ENCODE data around the gene QKI.
A peak's percentile ranks its signal among the peaks of the same experiment; 100 is the strongest.
"Not testable (repeated sequence)": the region's sequence is repeated elsewhere in the genome, so short reads cannot be mapped to it uniquely, and the experiment has no call there.

QKI gene

GRCh38 chr6:163415620-163416556 is 1.4 kb downstream of the QKI start:
- DNase-seq, result no peak

DNA sequence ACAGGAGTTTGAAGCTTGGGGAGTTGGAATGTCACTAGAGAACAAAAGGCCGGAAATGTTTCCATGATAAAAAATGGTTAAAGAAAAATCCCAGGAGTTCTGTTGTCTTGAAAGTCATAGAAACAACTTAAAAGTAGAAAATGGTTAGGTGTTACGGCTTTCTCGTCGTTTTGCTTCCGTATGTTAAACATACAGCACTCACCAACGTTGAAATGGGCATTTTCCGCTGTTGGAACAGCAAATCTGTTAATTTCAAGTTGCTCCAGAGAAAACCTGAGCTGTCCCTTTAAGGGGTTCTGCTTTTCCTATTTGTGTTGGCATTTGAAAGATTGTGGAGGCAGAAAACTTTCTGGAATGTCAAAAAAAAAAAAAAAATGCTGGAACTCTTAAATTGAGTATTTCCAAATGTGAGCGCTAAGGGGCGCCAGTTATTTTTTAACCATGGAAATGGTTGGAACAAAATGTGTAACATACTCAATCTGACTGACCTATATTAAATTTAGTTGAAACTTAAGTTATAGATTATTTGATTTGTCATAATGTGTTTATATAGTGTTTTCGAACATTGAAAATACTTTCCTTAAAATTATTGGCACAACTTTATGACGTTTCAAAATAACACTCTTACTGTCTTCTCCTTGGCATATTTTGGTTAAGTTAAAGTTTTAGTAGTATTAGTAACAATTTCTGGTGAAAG is 2.2 kb downstream of the QKI start:
- peak; percentile 75 for DNase-seq

DNA sequence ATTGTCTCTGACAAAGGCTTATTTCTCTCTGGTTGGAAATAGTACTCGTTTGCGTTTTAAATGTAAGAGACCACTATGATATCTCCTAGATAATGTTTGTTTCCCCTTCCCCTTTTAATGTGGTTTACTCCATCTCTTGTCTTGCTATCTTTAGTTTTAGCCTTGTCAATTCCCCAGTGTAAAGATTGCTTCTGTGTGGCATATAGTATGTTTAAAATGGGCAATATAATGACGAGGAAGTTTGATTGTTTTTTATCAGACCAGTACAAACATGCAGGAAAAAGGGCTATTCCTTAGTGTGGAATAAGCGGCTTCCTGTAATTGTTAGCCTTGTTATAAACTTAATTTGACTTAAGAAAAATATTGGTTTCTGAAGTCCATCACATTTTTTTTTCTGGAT is 3.1 kb downstream of the QKI start:
- no peak for DNase-seq

DNA sequence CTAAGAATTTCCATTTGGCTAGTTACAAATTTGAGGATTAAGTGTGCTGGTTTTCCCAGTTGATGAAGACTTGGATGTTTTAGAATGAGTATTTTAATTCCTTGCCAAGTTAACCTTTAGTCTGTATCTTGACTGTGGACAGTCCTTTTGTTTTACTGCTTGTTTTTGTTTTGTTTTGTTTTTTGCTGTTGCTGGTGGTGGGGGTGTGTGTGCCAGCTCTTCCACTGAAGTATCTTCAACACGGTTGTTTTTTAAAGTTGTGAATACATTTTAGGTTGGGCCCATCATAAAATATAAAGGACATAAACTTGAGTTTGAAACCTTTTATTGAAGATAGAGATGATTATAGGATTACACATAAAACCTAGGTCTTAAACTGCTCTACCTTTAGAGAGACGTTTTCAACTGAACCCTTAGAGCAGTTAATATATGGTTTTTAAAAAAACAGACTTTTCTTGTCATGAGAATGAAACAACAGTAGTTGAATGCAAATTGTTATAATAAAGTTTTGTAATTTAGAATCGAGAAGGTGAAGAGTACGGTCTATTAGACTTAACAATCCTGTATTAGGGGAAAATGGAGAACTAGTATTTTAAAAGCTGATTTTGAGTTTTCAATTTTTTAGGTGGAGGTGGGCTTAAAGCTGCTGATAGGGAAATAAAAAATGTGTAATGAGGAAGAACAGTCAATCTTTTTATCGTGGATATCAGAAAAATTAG is 4.0 kb downstream of the QKI start:
- DNase-seq, result no peak

DNA sequence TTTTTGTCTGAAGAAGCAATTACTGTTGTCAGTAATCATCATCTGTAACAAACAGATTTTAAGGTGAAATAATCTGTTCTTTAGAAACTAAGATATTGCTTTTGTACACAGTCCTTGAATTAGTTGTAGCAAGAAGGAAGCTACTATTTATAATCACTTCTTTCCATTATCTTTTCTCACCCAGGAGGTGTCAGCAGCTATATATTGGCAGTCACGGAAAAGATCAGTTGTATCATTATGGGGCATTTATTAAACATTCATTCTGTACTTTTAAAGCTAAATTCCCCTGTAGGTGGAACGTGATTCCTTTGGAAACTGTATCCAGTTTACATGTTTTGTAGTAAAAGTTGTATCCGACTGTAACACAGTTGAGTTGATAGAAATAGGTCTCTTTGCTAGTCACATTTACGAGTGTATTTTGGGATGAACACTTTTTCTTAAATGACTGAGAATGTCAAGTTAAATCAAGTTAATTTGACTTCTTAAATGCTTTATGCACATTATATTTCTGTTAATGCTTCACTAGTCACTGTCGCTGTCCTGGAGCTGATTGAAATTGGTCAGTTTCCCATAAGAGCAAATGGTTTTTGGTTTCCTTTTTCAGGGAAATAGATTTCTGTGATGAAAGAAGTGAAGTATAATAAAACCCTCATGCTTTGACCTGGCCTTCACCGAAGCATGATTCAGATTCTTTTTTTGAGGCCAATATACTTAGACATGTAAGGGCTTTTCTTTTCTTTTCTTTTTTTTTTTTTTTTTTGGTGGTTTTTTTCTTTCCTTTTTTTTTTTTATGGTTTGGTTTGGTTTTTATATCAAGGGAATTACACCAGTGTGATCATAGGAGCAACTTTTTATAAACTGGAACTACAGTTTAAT is 5.1 kb downstream of the QKI start:
- DNase-seq, result no peak

GRCh38 chr6:163420289-163420614 is 5.7 kb downstream of the QKI start:
- DNase-seq, result no peak

DNA sequence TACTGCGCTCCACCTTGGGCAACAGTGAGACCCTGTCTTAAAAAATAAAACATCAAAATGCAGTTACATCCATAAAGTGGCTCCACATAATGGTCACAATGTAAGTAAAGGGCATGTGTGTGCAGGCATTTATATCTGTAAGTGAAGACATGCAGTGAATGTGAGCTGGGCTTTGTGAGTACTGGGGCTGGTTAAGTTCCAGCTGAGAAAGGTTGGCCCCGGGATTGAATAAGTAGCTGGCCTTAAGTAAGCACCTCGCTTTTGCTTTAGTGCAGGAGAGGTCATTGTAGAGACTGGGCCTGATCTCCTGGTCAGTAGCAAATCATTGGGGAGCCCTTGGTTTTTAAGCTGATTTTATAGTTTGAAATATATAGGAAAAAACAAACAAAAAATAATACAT is 8.0 kb downstream of the QKI start:
- DNase-seq, result no peak

GRCh38 chr6:163423696-163424095 is 9.2 kb downstream of the QKI start:
- no peak for DNase-seq

DNA sequence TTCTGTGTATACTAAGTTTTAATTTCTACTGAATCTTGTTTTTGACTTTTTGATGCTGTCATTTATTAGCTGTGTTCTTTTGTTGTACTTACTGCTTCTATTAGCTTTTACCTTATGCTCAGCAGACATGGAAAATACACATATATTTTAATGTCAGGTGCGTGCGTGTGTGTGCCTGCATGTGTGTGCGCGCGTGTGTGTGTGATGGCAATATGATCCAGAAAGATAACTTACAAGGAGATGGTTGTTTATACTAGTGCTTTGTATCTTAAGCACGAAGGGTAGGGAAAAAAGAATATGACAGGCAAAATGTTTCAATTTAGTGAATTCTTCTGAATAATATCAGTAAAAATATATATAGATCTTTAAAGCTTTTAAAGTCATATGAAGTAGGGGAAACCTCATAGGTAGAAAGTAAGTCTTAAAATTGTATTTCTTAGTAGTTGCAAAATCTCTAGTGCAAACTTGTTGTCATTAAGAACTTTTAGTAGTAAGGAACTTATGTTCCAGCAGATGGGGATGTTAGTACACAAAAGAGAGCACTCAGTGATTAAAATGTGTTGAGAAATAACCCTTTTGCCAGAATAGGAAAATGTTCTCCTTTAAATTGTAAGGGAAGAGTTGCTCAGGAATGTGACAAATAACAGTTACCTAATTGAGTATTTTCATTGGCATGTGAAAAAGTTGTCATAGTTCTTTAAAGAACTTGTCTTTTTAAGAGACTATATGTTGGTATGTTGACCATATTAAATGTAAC is 13.2 kb downstream of the QKI start:
- no peak for DNase-seq

- no peak for DNase-seq
Observed at GRCh38 chr6:163428373-163428772, 13.9 kb downstream of the QKI start.

- no peak for DNase-seq
Observed at GRCh38 chr6:163429858-163430448, 15.4 kb downstream of the QKI start.

DNA sequence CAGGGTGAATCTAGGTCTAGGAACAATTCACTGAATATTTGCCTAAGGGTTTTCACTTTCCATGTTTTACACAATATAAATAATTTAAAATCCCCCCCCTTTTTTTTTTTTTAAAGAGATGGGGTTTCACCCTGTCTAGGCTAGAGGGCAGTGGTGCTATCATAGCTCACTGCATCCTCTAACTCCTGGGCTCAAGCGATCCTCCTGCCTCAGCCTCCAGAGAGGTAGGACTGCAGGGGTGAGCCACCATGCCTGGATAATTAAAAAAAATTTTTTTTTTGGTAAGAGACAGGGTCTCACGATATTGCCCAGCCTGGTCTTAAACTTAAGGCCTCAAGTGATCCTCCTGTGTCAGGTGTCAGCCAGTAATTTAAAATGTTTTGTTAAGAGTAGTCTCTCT is 17.8 kb downstream of the QKI start:
- no peak for DNase-seq

DNA sequence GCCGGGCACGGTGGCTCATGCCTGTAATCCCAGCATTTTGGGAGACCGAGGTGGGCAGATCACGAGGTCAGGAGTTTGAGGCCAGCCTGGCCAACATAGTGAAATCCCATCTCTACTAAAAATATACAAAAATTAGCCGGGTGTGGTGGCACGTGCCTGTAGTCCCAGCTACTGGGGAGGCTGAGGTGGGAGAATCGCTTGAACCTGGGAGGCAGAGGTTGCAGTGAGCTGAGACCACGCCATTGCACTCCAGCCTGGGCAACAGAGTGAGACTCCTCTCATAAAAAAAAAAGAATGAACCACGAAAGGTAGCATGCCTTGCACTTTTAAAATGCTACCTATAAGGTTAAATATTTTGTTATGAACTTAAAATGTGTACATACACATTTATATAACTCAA is 19.0 kb downstream of the QKI start:
- DNase-seq, result not testable (repeated sequence)

GRCh38 chr6:163435023-163435422 is 20.5 kb downstream of the QKI start:
- DNase-seq, result no peak

- no peak for DNase-seq
Observed at GRCh38 chr6:163436843-163437242, 22.3 kb downstream of the QKI start.

DNA sequence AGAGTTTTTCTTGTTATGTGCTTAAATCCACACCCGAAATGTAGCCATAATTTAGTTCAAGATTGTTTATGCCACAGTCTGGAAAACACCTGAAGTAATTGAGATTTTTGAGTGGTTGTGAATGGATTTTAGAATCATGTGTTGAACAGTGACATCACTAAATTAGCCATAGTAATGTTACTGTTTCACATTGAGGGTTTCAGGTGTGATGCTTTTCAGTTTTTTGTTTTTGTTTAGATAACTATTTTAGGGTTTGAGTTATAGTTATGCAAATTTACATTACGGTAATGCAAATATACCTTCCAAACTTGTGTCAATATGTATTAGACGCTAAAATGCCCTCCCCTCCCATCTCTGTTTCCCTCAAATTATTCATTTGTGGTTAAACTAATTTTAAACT is 22.9 kb downstream of the QKI start:
- DNase-seq, result no peak

DNA sequence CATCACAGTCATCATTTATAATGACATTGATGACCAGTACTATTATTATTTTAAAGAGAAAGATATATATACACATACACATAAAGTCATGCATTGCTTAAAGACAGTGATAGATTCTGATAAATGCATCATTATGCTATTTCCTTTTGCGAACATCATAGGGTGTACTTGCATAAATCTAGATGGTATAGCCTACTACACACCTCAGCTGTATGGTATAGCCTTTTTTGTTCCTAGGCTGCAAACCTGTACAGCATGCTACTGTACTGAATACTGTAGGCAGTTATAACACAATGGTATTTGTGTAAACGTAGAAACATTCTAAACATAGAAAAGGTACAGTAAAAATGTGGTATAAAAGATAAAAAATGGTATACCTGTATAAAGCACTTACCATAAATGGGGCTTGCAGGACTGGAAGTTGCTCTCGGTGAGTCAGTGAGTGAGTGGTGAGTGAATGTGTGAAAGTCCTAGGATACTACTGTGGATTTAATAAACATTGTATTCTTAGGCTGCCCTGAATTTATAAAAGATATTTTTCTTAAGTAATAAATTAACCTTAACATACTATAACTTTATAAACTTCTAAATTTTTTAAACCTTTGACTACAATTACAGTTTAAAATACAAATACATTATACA is 23.9 kb downstream of the QKI start:
- no peak for DNase-seq

DNA sequence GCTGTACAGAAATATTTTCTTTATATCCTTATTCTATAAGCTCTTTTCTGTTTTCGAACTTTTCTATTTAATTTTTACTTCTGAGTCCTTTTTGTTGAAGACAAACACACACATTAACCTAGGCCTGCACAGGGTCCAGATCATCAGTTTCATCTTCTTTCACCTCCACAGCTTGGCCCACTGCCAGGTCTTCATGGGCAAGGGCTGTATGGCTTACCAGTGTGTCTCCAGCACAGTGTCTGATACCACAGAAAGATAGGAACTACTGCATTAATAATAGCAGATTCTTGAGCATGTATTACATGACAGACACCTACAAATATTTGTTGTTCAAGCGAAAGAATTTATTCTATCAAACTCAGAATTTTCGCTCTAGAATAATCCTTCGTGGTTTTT is 24.4 kb downstream of the QKI start:
- DNase-seq, result peak; percentile 20

DNA sequence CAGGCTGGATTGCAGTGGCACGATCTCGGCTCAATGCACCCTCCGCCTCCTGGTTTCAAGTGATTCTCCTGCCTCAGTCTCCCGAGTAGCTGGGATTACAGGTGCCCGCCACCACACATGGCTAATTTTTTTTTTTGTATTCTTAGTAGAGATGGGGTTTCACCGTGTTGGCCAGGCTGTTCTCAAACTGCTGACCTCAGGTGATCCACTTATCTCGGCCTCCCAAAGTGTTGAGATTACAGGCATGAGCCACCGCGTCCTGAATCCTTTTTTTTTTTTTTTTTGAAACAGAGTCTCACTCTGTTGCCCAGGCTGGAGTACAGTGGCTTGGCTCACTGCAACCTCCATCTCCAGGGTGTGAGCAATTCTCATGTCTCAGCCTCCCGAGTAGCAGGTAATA is 24.9 kb downstream of the QKI start:
- not testable (repeated sequence) for DNase-seq

GRCh38 chr6:163439997-163440396 is 25.5 kb downstream of the QKI start:
- DNase-seq, result no peak

DNA sequence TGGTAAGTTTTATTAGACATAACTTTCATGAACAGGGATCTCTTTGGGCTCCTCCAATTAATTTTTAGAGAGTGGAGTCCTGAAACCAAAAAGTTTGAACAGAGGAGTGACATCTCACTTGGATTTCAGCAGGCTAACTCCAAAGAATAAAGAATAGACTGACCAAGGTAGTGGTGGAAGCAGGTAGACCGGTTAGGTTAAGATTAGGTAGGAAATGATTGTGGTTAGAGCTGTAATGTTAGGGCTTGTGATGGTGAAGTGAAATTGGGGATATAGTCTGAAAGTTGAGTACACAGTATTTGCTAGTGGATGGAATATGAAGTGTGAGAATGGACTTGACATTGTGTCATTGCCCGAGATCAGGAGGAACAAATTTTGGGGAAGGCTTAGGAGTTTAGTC is 27.8 kb downstream of the QKI start:
- no peak for DNase-seq
